Testis (tissue), 3 donors: ENCODE data around the gene ANO6. TPM values are rescaled to one million over a fixed set of nuclear protein-coding genes. Genes with fewer than 3 reads are reported as not detected.

Experiments used
- DNase-seq: peaks from one replicate; pipeline ENCODE4 v3.0.0-alpha.2; 2019
- H3K27ac ChIP-seq, 2 donors: fragments of 200-600 bp; sonication (generic); one replicate each; pipeline ENCODE4 v1.5.1; 2019
- H3K27me3 ChIP-seq: fragments of 200-600 bp; sonication (generic); one replicate; pipeline ENCODE4 v1.5.1; 2019
- H3K36me3 ChIP-seq: fragments of 200-600 bp; sonication (generic); one replicate; pipeline ENCODE4 v1.5.1; 2017; ENCODE audit warnings: low read depth; ENCODE audit errors: missing control alignments
- H3K4me1 ChIP-seq: fragments of 200-600 bp; sonication (generic); one replicate; pipeline ENCODE4 v1.5.1; 2019
- H3K4me3 ChIP-seq, 2 donors: fragments of 200-600 bp; sonication (generic); one replicate each; pipeline ENCODE4 v1.5.1; 2017 to 2019
- H3K9me3 ChIP-seq: fragments of 200-600 bp; sonication (generic); one replicate; pipeline ENCODE4 v1.5.1; 2017
- POLR2A ChIP-seq: fragments of 450-650 bp; IDR thresholded peaks from one replicate; pipeline ENCODE4 v1.6.1; 2017; ENCODE audit warnings: antibody characterized with exemption, mild to moderate bottlenecking, moderate library complexity
- WGBS, 2 donors: methylation state at CpG; one replicate each; pipeline ENCODE4 v1.1.5; 2018; 5-methylcytosine and 5-hydroxymethylcytosine counted together
- intact Hi-C: fragments of 100-400 bp; cut with DNase I; formaldehyde crosslinking; loops from one replicate; pipeline ENCODE4 v1.15.1; 2023; ENCODE audit warnings: low total_unique reads
- polyA plus RNA-seq: library from polyadenylated mRNA; stranded (reverse); fragments of 350-450 nt; fragmentation: Illumina TruSeq; extraction: RNeasy Lipid Tissue Mini Kit (QIAGEN cat#74804); gene quantifications from one replicate; pipeline ENCODE4 v1.2.3, GENCODE V29; 2014; ENCODE audit warnings: low read depth, low replicate concordance; ENCODE audit not compliant: insufficient read depth
- total RNA-seq, 2 donors: library from RNA; depleted of rRNA; stranded (reverse); fragments of >200 nt; gene quantifications; one replicate each; pipeline ENCODE4 v1.2.3, GENCODE V29; 2016
- TF ChIP-seq, protein P1 (sequence below), 3 experiments: fragments of 450-650 bp in 2 of 3; fragments of 200-600 bp in 1 of 3; sonication (generic) in 1 of 3; IDR thresholded peaks; one replicate each; pipeline ENCODE4 v1.5.1; 2016 to 2019; ENCODE audit warnings: antibody characterized with exemption in 3 of 3, mild to moderate bottlenecking in 2 of 3, moderate library complexity in 1 of 3

Gene ANO6
- total and polyA plus RNA-seq, 3 donors from 2014 or later, result 33.1 to 75.7 (median 58.0) TPM

DNA sequence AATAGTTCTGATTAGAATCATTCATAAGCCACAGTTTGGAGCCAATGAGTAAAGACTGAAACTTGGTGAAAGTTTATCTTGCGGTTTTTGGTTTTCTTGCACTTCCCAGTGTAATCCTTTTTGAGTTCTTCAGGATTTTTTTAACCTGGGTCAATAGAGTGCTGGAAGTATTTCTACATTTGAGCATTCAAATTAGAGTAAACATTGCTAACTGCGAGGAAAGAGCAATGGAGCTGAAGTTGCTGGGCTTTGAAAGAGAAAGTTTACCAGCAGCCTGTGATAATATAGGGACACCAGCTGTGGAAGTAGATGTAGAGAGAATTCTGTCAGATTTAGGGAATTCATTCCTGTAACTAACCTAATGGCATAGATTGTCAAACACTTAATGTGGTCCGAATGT, 30.3 kb downstream of the ANO6 start:
- H3K9me3 ChIP-seq, result no peaks in the 10 kb centered on the region
- 89 to 90% methylated on average over 3 of the region's 3 CpGs for WGBS, 2 donors
- no peaks in the 10 kb centered on the region for H3K4me1 ChIP-seq
- no peaks in the 10 kb centered on the region for H3K36me3 ChIP-seq
- H3K27ac ChIP-seq, result no peak overlapping the region
- no peaks in the 10 kb centered on the region for H3K27me3 ChIP-seq
- no peak for DNase-seq
- no peak for TF ChIP-seq POLR2A
- TF ChIP-seq, protein P1, sequence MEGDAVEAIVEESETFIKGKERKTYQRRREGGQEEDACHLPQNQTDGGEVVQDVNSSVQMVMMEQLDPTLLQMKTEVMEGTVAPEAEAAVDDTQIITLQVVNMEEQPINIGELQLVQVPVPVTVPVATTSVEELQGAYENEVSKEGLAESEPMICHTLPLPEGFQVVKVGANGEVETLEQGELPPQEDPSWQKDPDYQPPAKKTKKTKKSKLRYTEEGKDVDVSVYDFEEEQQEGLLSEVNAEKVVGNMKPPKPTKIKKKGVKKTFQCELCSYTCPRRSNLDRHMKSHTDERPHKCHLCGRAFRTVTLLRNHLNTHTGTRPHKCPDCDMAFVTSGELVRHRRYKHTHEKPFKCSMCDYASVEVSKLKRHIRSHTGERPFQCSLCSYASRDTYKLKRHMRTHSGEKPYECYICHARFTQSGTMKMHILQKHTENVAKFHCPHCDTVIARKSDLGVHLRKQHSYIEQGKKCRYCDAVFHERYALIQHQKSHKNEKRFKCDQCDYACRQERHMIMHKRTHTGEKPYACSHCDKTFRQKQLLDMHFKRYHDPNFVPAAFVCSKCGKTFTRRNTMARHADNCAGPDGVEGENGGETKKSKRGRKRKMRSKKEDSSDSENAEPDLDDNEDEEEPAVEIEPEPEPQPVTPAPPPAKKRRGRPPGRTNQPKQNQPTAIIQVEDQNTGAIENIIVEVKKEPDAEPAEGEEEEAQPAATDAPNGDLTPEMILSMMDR (IDR thresholded peaks at IDR 0.05), result no peak
- no peak overlapping the region for H3K4me3 ChIP-seq
- intact Hi-C loops, result no loop called here

- H3K9me3 ChIP-seq, result no peaks in the 10 kb centered on the region
- no peaks in the 10 kb centered on the region for H3K4me1 ChIP-seq
- H3K36me3 ChIP-seq, result no peaks in the 10 kb centered on the region
- H3K27ac ChIP-seq, result no peak overlapping the region
- no peak overlapping the region for H3K4me3 ChIP-seq
- TF ChIP-seq, protein P1 (IDR thresholded peaks at IDR 0.05), result no peak
- TF ChIP-seq POLR2A, result no peak
- intact Hi-C loops, result no loop called here
- H3K27me3 ChIP-seq, result no peaks in the 10 kb centered on the region
- DNase-seq, result no peak
Observed at GRCh38 chr12:45247589-45247988, 31.7 kb downstream of the ANO6 start.

GRCh38 chr12:45248095-45248494, 32.2 kb downstream of the ANO6 start:
- DNase-seq, result no peak
- Histone ChIP-seq H3K27ac (no peak overlapping the region), H3K27me3 (no peaks in the 10 kb centered on the region), H3K4me3 (no peak overlapping the region), H3K9me3 (no peaks in the 10 kb centered on the region), H3K4me1 (no peaks in the 10 kb centered on the region), H3K36me3 (no peaks in the 10 kb centered on the region)
- intact Hi-C loops, result no loop called here
- no peak for TF ChIP-seq POLR2A
- TF ChIP-seq, protein P1 (IDR thresholded peaks at IDR 0.05), result no peak
- 87 to 95% methylated on average over 1 of the region's 1 CpG for WGBS, 2 donors

DNA sequence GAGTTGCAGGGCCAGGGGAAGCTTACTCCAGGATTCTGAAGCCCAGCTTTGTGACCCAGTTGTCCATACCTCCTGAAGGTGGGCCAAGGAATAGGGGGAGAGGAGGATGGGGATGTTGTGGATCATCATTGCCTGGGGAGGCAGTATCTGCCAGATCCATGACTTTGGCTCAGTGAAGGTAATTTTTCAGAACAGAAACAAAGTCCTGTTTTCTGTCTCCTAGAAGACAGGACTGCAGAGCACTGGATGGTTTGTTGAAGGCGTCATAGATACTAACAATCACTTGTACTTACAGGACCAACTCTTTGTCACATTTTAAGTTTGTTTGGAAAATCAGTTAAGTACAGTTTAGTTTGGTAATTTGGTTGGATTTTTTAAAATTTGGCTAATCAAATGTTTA, 38.4 kb downstream of the ANO6 start:
- H3K27me3 ChIP-seq, result no peaks in the 10 kb centered on the region
- intact Hi-C loops, result no loop called here
- H3K27ac ChIP-seq, result no peak overlapping the region
- H3K9me3 ChIP-seq, result no peaks in the 10 kb centered on the region
- 79% methylated on average over 1 of the region's 1 CpG for WGBS, 2 donors
- peaks cover 11% of the 10 kb centered on the region for H3K4me1 ChIP-seq
- H3K4me3 ChIP-seq, result no peak overlapping the region
- DNase-seq, result no peak
- no peaks in the 10 kb centered on the region for H3K36me3 ChIP-seq
- TF ChIP-seq POLR2A, result no peak
- TF ChIP-seq, protein P1 (IDR thresholded peaks at IDR 0.05), result no peak

- no peak overlapping the region for H3K27ac ChIP-seq
- no peaks in the 10 kb centered on the region for H3K36me3 ChIP-seq
- H3K9me3 ChIP-seq, result no peaks in the 10 kb centered on the region
- TF ChIP-seq, protein P1 (IDR thresholded peaks at IDR 0.05), result no peak
- no peak for TF ChIP-seq POLR2A
- DNase-seq, result no peak
- no peak overlapping the region for H3K4me3 ChIP-seq
- H3K27me3 ChIP-seq, result no peaks in the 10 kb centered on the region
- peaks cover 11% of the 10 kb centered on the region for H3K4me1 ChIP-seq
- intact Hi-C loops, result no loop called here
Observed at GRCh38 chr12:45256721-45257120, 40.8 kb downstream of the ANO6 start.
